ENCODE data around the gene MFNG. TPM values are rescaled to one million over a fixed set of nuclear protein-coding genes. Genes with fewer than 3 reads are reported as not detected.

MFNG gene
- total RNA-seq, 3 donors from 2014 or later (not counting 1 experiment from before 2014, with no cell fraction given) = 75.3 to 111 (median 110) TPM

DNA sequence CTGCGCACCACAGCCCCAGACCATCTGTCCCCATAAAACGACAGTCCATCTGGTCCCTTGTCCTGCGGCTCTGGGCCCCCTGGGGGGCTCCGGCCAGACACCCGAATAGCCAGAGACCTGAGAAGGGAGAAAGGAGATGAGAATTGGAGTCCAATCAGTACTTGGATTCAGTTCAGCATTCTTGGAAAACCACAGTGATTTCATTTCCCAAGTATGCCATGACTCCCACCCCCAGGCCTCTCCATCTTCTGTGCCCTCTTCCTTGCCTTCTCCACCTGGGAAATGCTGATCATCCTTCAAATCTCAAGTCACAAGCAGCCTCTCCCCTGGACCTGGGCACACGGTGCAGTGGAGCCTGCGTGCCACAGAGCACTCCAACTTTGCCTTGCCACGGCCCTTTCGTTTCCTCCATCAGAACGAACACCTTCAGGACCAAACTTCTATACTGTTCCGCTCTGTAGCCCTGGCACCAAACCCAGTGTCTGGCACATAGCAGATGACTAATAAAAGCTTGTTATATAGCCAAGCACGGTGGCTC is 10.9 kb upstream of the MFNG start:
- H3K4me3 Mint-ChIP-seq = no peak overlapping the region
- H3K27me3 Mint-ChIP-seq (ENCODE audit: low read depth in 2 of 2) = peaks cover 0 to 13% of the 10 kb centered on the region in 2 donors
- TF ChIP-seq, protein P1, sequence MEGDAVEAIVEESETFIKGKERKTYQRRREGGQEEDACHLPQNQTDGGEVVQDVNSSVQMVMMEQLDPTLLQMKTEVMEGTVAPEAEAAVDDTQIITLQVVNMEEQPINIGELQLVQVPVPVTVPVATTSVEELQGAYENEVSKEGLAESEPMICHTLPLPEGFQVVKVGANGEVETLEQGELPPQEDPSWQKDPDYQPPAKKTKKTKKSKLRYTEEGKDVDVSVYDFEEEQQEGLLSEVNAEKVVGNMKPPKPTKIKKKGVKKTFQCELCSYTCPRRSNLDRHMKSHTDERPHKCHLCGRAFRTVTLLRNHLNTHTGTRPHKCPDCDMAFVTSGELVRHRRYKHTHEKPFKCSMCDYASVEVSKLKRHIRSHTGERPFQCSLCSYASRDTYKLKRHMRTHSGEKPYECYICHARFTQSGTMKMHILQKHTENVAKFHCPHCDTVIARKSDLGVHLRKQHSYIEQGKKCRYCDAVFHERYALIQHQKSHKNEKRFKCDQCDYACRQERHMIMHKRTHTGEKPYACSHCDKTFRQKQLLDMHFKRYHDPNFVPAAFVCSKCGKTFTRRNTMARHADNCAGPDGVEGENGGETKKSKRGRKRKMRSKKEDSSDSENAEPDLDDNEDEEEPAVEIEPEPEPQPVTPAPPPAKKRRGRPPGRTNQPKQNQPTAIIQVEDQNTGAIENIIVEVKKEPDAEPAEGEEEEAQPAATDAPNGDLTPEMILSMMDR (IDR thresholded peaks at IDR 0.05) = no peak
- no peak overlapping the region for H3K4me3 ChIP-seq (ENCODE audit: low read length)
- no peaks in the 10 kb centered on the region for H3K36me3 Mint-ChIP-seq
- H3K9me3 Mint-ChIP-seq = no peaks in the 10 kb centered on the region
- peaks cover 25% of the 10 kb centered on the region for H3K4me1 ChIP-seq (ENCODE audit: control insufficient read depth, insufficient read depth, low read length)
- no peaks in the 10 kb centered on the region for H3K27me3 ChIP-seq (ENCODE audit: control insufficient read depth, insufficient read depth, low read length)
- no peak overlapping the region for H3K27ac Mint-ChIP-seq
- intact Hi-C loops (cut with micrococcal nuclease) = loop anchor here (10.0 kb wide), 1 partner anchor 182 kb away; no protein-coding TSS in a partner anchor
- H3K27ac ChIP-seq (ENCODE audit: low read length) = no peak overlapping the region
- H3K4me1 Mint-ChIP-seq = peaks cover 14 to 21% of the 10 kb centered on the region in 2 donors
- no peaks in the 10 kb centered on the region for H3K36me3 ChIP-seq (ENCODE audit: control insufficient read depth, insufficient read depth, low read length)
- DNase-seq = no peak
- no peaks in the 10 kb centered on the region for H3K9me3 ChIP-seq (ENCODE audit: control insufficient read depth, insufficient read depth, low read length)
- WGBS (ENCODE audit: insufficient coverage) = 90% methylated on average over 12 of the region's 12 CpGs
- no peak for ATAC-seq

DNA sequence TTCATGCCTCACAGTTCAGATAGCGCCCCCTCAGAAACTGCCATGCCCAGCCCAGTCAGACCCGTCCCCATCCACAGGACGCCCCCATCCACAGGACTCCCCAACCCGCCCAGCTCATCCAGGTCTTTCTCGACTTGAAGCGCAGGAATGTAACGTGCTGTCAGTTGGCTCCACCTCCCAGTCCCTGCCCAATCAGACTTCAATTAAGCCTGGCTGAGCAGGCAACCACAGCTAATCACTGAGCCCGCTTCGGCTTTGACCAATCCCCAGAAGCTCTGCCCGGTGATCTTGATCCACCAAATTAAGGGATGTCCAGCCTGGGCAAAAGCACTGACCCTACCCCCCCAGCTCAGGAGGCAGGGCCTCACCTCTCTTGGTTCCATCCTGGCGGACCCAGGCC is 10.5 kb upstream of the MFNG start:
- H3K4me1 Mint-ChIP-seq = peaks cover 14 to 21% of the 10 kb centered on the region in 2 donors
- no peak overlapping the region for H3K4me3 ChIP-seq (ENCODE audit: low read length)

DNA sequence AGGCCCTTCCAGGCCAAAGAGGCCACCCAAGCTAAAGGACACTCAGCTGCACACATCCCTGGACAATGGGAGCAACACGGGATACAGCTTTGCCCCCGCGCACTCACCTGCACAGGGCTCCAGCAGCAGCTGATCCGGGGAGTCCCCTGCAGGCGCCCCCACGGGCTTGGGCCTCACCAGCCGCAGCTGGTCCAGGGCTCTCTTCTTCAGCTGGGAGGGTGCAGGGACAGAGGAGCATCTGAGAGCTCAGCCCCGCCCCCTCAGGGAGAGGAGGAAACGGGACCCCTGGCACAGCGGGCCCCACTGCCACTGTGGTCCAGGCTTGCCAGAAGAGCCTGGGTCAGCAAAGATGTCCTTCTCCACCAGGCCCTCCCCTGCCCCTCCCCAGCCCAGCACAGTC is 7.8 kb upstream of the MFNG start:
- 87% methylated on average over 10 of the region's 10 CpGs for WGBS (ENCODE audit: insufficient coverage)
- Histone ChIP-seq H3K4me3 (ENCODE audit: low read length) (no peak overlapping the region), H3K27ac (ENCODE audit: low read length) (no peak overlapping the region), H3K27me3 (ENCODE audit: control insufficient read depth, insufficient read depth, low read length) (no peaks in the 10 kb centered on the region), H3K36me3 (ENCODE audit: control insufficient read depth, insufficient read depth, low read length) (no peaks in the 10 kb centered on the region), H3K9me3 (ENCODE audit: control insufficient read depth, insufficient read depth, low read length) (no peaks in the 10 kb centered on the region), H3K4me1 (ENCODE audit: control insufficient read depth, insufficient read depth, low read length) (peaks cover 17% of the 10 kb centered on the region)
- Mint-ChIP-seq H3K27ac (no peak overlapping the region), H3K27me3 (ENCODE audit: low read depth in 2 of 2) (peaks cover 0 to 5% of the 10 kb centered on the region in 2 donors), H3K9me3 (no peaks in the 10 kb centered on the region), H3K4me1 (peaks cover 14 to 34% of the 10 kb centered on the region in 2 donors), H3K4me3 (no peak overlapping the region), H3K36me3 (no peaks in the 10 kb centered on the region)
- intact Hi-C loops (cut with micrococcal nuclease) = loop anchor here (10.0 kb wide), 1 partner anchor 179 kb away; no protein-coding TSS in a partner anchor
- DNase-seq (no peak), ATAC-seq (no peak)
- TF ChIP-seq, protein P1 (IDR thresholded peaks at IDR 0.05) = no peak

More for the DNA sequence above, 10.5 kb upstream of the MFNG start:
- no peak overlapping the region for H3K27ac Mint-ChIP-seq
- peaks cover 20% of the 10 kb centered on the region for H3K4me1 ChIP-seq (ENCODE audit: control insufficient read depth, insufficient read depth, low read length)
- TF ChIP-seq, protein P1 (IDR thresholded peaks at IDR 0.05) = no peak
- no peaks in the 10 kb centered on the region for H3K9me3 ChIP-seq (ENCODE audit: control insufficient read depth, insufficient read depth, low read length)
- peaks cover 0 to 10% of the 10 kb centered on the region in 2 donors for H3K27me3 Mint-ChIP-seq (ENCODE audit: low read depth in 2 of 2)
- no peak for ATAC-seq
- DNase-seq = no peak
- H3K27ac ChIP-seq (ENCODE audit: low read length) = no peak overlapping the region
- H3K4me3 Mint-ChIP-seq = no peak overlapping the region
- no peaks in the 10 kb centered on the region for H3K27me3 ChIP-seq (ENCODE audit: control insufficient read depth, insufficient read depth, low read length)
- H3K9me3 Mint-ChIP-seq = no peaks in the 10 kb centered on the region
- no peaks in the 10 kb centered on the region for H3K36me3 ChIP-seq (ENCODE audit: control insufficient read depth, insufficient read depth, low read length)
- no peaks in the 10 kb centered on the region for H3K36me3 Mint-ChIP-seq
- WGBS (ENCODE audit: insufficient coverage) = 88% methylated on average over 11 of the region's 11 CpGs
- intact Hi-C loops (cut with micrococcal nuclease) = loop anchor here (10.0 kb wide), 1 partner anchor 182 kb away; no protein-coding TSS in a partner anchor
